GM23338 (cell line): Measurements from ENCODE around the gene CCDC86. TPM values are rescaled to one million over a fixed set of nuclear protein-coding genes. Genes with fewer than 3 reads are reported as not detected.
A peak's percentile ranks its signal among the peaks of the same experiment; 100 is the strongest.

ENCODE experiments used
- ATAC-seq: fragments of 200-7000 bp; cut with Tn5 transposase; 3 replicates; pipeline ENCODE4 v1.9.1; 2020
- DNase-seq: peaks from one replicate; pipeline ENCODE4 v3.0.0-alpha.2; 2015; ENCODE audit warnings: low spot score
- H2AFZ ChIP-seq: fragments of 200-600 bp; sonication (generic); 2 replicates; pipeline ENCODE4 v1.8.0; 2016; ENCODE audit warnings: antibody characterized with exemption, mild to moderate bottlenecking, moderate library complexity
- H3F3A ChIP-seq: fragments of 200-600 bp; sonication (generic); replicated peaks from 2 replicates; pipeline ENCODE4 v1.8.0; 2017; ENCODE audit warnings: antibody characterized with exemption, mixed run types, low read depth
- H3K27ac ChIP-seq: fragments of 200-600 bp; sonication (generic); 2 replicates; pipeline ENCODE4 v1.6.1; 2016; ENCODE audit warnings: low read depth
- H3K27me3 ChIP-seq: fragments of 200-600 bp; sonication (generic); 2 replicates; pipeline ENCODE4 v1.8.0; 2016; ENCODE audit warnings: mild to moderate bottlenecking, mixed run types, moderate library complexity; ENCODE audit not compliant: insufficient read depth
- H3K36me3 ChIP-seq: fragments of 200-600 bp; sonication (generic); 2 replicates; pipeline ENCODE4 v1.8.0; 2016; ENCODE audit warnings: mild to moderate bottlenecking; ENCODE audit not compliant: insufficient read depth
- H3K4me1 ChIP-seq: fragments of 200-600 bp; sonication (generic); 2 replicates; pipeline ENCODE4 v1.8.0; 2016; ENCODE audit warnings: mild to moderate bottlenecking, moderate library complexity; ENCODE audit not compliant: insufficient read depth
- H3K4me2 ChIP-seq: fragments of 200-600 bp; sonication (generic); 2 replicates; pipeline ENCODE4 v1.7.1; 2017; ENCODE audit warnings: mixed run types
- H3K4me3 ChIP-seq: fragments of 200-600 bp; sonication (generic); 2 replicates; pipeline ENCODE4 v1.6.1; 2016; ENCODE audit warnings: mixed run types
- H3K79me2 ChIP-seq: fragments of 200-600 bp; sonication (generic); replicated peaks from 2 replicates; pipeline ENCODE4 v1.8.0; 2017; ENCODE audit warnings: mild to moderate bottlenecking; ENCODE audit not compliant: insufficient read depth
- H3K9me2 ChIP-seq: fragments of 200-600 bp; sonication (generic); 2 replicates; pipeline ENCODE4 v1.8.0; 2017; ENCODE audit not compliant: insufficient read depth
- H4K20me1 ChIP-seq: fragments of 200-600 bp; sonication (generic); replicated peaks from 2 replicates; pipeline ENCODE4 v1.8.0; 2017; ENCODE audit warnings: mild to moderate bottlenecking; ENCODE audit not compliant: insufficient read depth
- H3K27ac Mint-ChIP-seq: 2 replicates; pipeline ENCODE4 v1.8.0; 2020; ENCODE audit warnings: inconsistent platforms, mild to moderate bottlenecking, moderate library complexity, mixed read lengths
- H3K27me3 Mint-ChIP-seq: 3 replicates; pipeline ENCODE4 v1.8.0; 2022; ENCODE audit warnings: low read depth, mild to moderate bottlenecking, moderate library complexity, mixed read lengths, inconsistent platforms; ENCODE audit not compliant: insufficient read depth, poor library complexity
- H3K36me3 Mint-ChIP-seq: 3 replicates; pipeline ENCODE4 v1.8.0; 2021; ENCODE audit warnings: low read depth, mild to moderate bottlenecking, inconsistent platforms, moderate library complexity, mixed read lengths
- H3K4me1 Mint-ChIP-seq: 3 replicates; pipeline ENCODE4 v1.8.0; 2020; ENCODE audit warnings: mild to moderate bottlenecking, inconsistent platforms, mixed read lengths
- H3K4me3 Mint-ChIP-seq: 3 replicates; pipeline ENCODE4 v1.8.0; 2021; ENCODE audit warnings: moderate library complexity, mild to moderate bottlenecking, inconsistent platforms, mixed read lengths
- H3K9me3 Mint-ChIP-seq: 3 replicates; pipeline ENCODE4 v1.8.0; 2020; ENCODE audit warnings: moderate library complexity, mild to moderate bottlenecking, inconsistent platforms, mixed read lengths
- CREB1 ChIP-seq: fragments of 250-450 bp; sonication (Bioruptor Pico); IDR thresholded peaks from 2 replicates; pipeline ENCODE4 v1.5.0; 2020; ENCODE audit warnings: low read depth, mild to moderate bottlenecking, moderate library complexity
- CTCF ChIP-seq, 2 experiments: fragments of 200-600 bp in 1 of 2; sonication (generic) in 1 of 2; conservative IDR thresholded peaks; 2 replicates each; pipeline versions ENCODE4 v1.5.1 to v1.6.1; 2016 to 2017; ENCODE audit warnings: antibody characterized with exemption in 2 of 2, low read depth in 2 of 2, mild to moderate bottlenecking in 2 of 2, moderate library complexity in 1 of 2
- EZH2 ChIP-seq: fragments of 200-600 bp; sonication (generic); IDR thresholded peaks from one replicate; pipeline ENCODE4 v1.8.0; 2017; ENCODE audit warnings: antibody characterized with exemption, mild to moderate bottlenecking, low read depth; ENCODE audit not compliant: unreplicated experiment
- EZH2phosphoT487 ChIP-seq: fragments of 200-600 bp; sonication (generic); IDR thresholded peaks from one replicate; pipeline ENCODE4 v1.8.1; 2018; ENCODE audit warnings: antibody characterized with exemption; ENCODE audit not compliant: unreplicated experiment
- JUNB ChIP-seq: IDR thresholded peaks from one replicate; pipeline ENCODE4 v1.6.1; 2016; ENCODE audit warnings: antibody characterized with exemption; ENCODE audit not compliant: unreplicated experiment
- NANOG ChIP-seq: IDR thresholded peaks from 2 replicates; pipeline ENCODE4 v1.6.1; 2016; ENCODE audit warnings: antibody characterized with exemption, borderline replicate concordance
- POLR2AphosphoS5 ChIP-seq: IDR thresholded peaks from 2 replicates; pipeline ENCODE4 v1.6.1; 2016; ENCODE audit warnings: antibody characterized with exemption, low read depth
- REST ChIP-seq: IDR thresholded peaks from one replicate; pipeline ENCODE4 v1.6.1; 2018; ENCODE audit warnings: antibody characterized with exemption; ENCODE audit not compliant: unreplicated experiment
- STAT1 ChIP-seq: IDR thresholded peaks from one replicate; pipeline ENCODE4 v1.6.1; 2016; ENCODE audit warnings: antibody characterized with exemption; ENCODE audit not compliant: unreplicated experiment
- ZNF331 ChIP-seq: fragments of 250-450 bp; sonication (Bioruptor Pico); IDR thresholded peaks from 2 replicates; pipeline ENCODE4 v1.5.0; 2020; ENCODE audit warnings: low read depth, mild to moderate bottlenecking, moderate library complexity
- ZNF462 ChIP-seq: fragments of 250-450 bp; sonication (Bioruptor Pico); IDR thresholded peaks from 2 replicates; pipeline ENCODE4 v1.5.0; 2020; ENCODE audit warnings: mild to moderate bottlenecking, moderate library complexity
- polyA plus RNA-seq: library from polyadenylated mRNA; unstranded; fragments of >200 nt; fragmentation: Nextera tagmentation; extraction: Ambion mirVana; gene quantifications from 2 replicates; pipeline ENCODE4 v1.2.1, GENCODE V29; 2016
- total RNA-seq: library from RNA; depleted of rRNA; stranded (reverse); fragments of >200 nt; shearing (Covaris generic); gene quantifications from 2 replicates; pipeline ENCODE4 v1.2.3, GENCODE V29; 2014
- TF ChIP-seq, protein P1 (sequence below): IDR thresholded peaks from 2 replicates; pipeline ENCODE4 v1.6.1; 2016; ENCODE audit warnings: antibody characterized with exemption

Gene CCDC86
- total and polyA plus RNA-seq, 2 experiments from 2014 or later: 67.3 to 98.5 TPM

GRCh38 chr11:60803273-60803936, 38.5 kb upstream of the CCDC86 start:
- no peaks in the 10 kb centered on the region for H3K4me1 ChIP-seq
- peak; percentile 6 for DNase-seq
- H3K27ac Mint-ChIP-seq: no peak overlapping the region
- H3K4me2 ChIP-seq: no peak overlapping the region
- no peaks in the 10 kb centered on the region for H3K79me2 ChIP-seq
- no peaks in the 10 kb centered on the region for H3K4me1 Mint-ChIP-seq
- H3K27me3 Mint-ChIP-seq: peaks cover 6% of the 10 kb centered on the region
- H3F3A ChIP-seq: no peaks in the 10 kb centered on the region
- no peaks in the 10 kb centered on the region for H3K9me2 ChIP-seq
- no peak overlapping the region for H2AFZ ChIP-seq
- H3K9me3 Mint-ChIP-seq: no peaks in the 10 kb centered on the region
- ATAC-seq: no peak
- H3K27me3 ChIP-seq: no peaks in the 10 kb centered on the region
- H3K27ac ChIP-seq: no peak overlapping the region
- H3K36me3 ChIP-seq: no peaks in the 10 kb centered on the region
- H3K36me3 Mint-ChIP-seq: no peaks in the 10 kb centered on the region
- no peaks in the 10 kb centered on the region for H4K20me1 ChIP-seq
- no peak overlapping the region for H3K4me3 ChIP-seq
- TF ChIP-seq POLR2AphosphoS5 (no peak), CREB1 (CRISPR knock-in tag) (no peak), JUNB (no peak), CTCF (conservative IDR thresholded peaks at IDR 0.05; ENCODE audit: low read depth in 2 of 2) (no peak), ZNF331 (CRISPR knock-in tag) (no peak), EZH2 (no peak), STAT1 (no peak), REST (no peak), NANOG (no peak), EZH2phosphoT487 (no peak), ZNF462 (CRISPR knock-in tag) (no peak)
- TF ChIP-seq, protein P1, sequence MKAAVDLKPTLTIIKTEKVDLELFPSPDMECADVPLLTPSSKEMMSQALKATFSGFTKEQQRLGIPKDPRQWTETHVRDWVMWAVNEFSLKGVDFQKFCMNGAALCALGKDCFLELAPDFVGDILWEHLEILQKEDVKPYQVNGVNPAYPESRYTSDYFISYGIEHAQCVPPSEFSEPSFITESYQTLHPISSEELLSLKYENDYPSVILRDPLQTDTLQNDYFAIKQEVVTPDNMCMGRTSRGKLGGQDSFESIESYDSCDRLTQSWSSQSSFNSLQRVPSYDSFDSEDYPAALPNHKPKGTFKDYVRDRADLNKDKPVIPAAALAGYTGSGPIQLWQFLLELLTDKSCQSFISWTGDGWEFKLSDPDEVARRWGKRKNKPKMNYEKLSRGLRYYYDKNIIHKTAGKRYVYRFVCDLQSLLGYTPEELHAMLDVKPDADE: no peak
- H3K4me3 Mint-ChIP-seq: no peak overlapping the region
